ENCODE measurements around the gene OPTN. TPM values are rescaled to one million over a fixed set of nuclear protein-coding genes. Genes with fewer than 3 reads are reported as not detected.
A peak's percentile ranks its signal among the peaks of the same experiment; 100 is the strongest.

The OPTN gene
- total RNA-seq, 4 donors from 2014 or later = 295 to 592 (median 527) TPM

GRCh38 chr10:13113544-13113943 is 13.6 kb downstream of the OPTN start:
- no peak for TF ChIP-seq CTCF (IDR thresholded peaks at IDR 0.05 in 4 of 5, conservative IDR thresholded peaks at IDR 0.05 in 1 of 5)
- no peak for TF ChIP-seq POLR2A (IDR thresholded peaks at IDR 0.05)
- in situ Hi-C loops (cut with MboI; ENCODE audit: low sequenced_read_pairs in 4 of 4) (no loop called here), intact Hi-C loops (cut with DNase I; ENCODE audit: low total_unique reads) (no loop called here)
- Histone ChIP-seq H3K9me3 (no peaks in the 10 kb centered on the region), H3K4me3 (no peak overlapping the region), H3K4me1 (peaks cover 34 to 47% of the 10 kb centered on the region in 2 donors), H3K27ac (peak overlapping the region; percentile 64 to 98 (median 81)), H3K36me3 (peaks cover 0 to 67% of the 10 kb centered on the region in 2 donors), H3K27me3 (no peaks in the 10 kb centered on the region)
- no peak for ATAC-seq
- DNase-seq = no peak

- H3K36me3 ChIP-seq = peaks cover 0 to 63% of the 10 kb centered on the region in 2 donors
- peak overlapping the region in 2 of 4 donors; percentile 19 to 20 for H3K4me3 ChIP-seq
- peak overlapping the region; percentile 86 to 97 (median 92) for H3K27ac ChIP-seq
Observed at GRCh38 chr10:13115832-13116803, 16.2 kb downstream of the OPTN start.

GRCh38 chr10:13117841-13118783 is 18.1 kb downstream of the OPTN start:
- Histone ChIP-seq H3K27me3 (no peaks in the 10 kb centered on the region), H3K36me3 (peaks cover 0 to 54% of the 10 kb centered on the region in 2 donors), H3K27ac (peak overlapping the region; percentile 86 to 97 (median 92)), H3K4me3 (peak overlapping the region; percentile 1 to 45 (median 34)), H3K4me1 (peaks cover 55 to 70% of the 10 kb centered on the region in 2 donors), H3K9me3 (no peaks in the 10 kb centered on the region)
- in situ Hi-C loops (cut with MboI; ENCODE audit: low sequenced_read_pairs in 4 of 4) = no loop called here
- intact Hi-C loops (cut with DNase I; ENCODE audit: low total_unique reads) = loop anchor here (1.0 to 5.0 kb wide), 3 partner anchors 17 to 184 kb away; partner anchors contain the start of genes OPTN and PHYH
- TF ChIP-seq CTCF (IDR thresholded peaks at IDR 0.05 in 4 of 5, conservative IDR thresholded peaks at IDR 0.05 in 1 of 5) (no peak), POLR2A (IDR thresholded peaks at IDR 0.05) (peak in 1 of 2 donors; percentile 62)
- peak; percentile 54 to 75 for DNase-seq
- peak; percentile 73 to 86 for ATAC-seq

More at GRCh38 chr10:13115832-13116803, 16.2 kb downstream of the OPTN start:
- TF ChIP-seq POLR2A (IDR thresholded peaks at IDR 0.05) (peak in 1 of 2 donors; percentile 49), CTCF (IDR thresholded peaks at IDR 0.05 in 4 of 5, conservative IDR thresholded peaks at IDR 0.05 in 1 of 5) (no peak)
- Histone ChIP-seq H3K4me1 (peaks cover 48 to 58% of the 10 kb centered on the region in 2 donors), H3K27me3 (no peaks in the 10 kb centered on the region), H3K9me3 (no peaks in the 10 kb centered on the region)
- ATAC-seq (peak; percentile 63 to 67), DNase-seq (peak; percentile 57 to 73)
- intact Hi-C loops (cut with DNase I; ENCODE audit: low total_unique reads) (loop anchor here (5.0 kb wide), 1 partner anchor 186 kb away; the partner anchor contains the start of gene PHYH), in situ Hi-C loops (cut with MboI; ENCODE audit: low sequenced_read_pairs in 4 of 4) (no loop called here)

GRCh38 chr10:13118784-13119410 is 18.9 kb downstream of the OPTN start:
- intact Hi-C loops (cut with DNase I; ENCODE audit: low total_unique reads) (loop anchor here (1.0 to 5.0 kb wide), 3 partner anchors 18 to 183 kb away; partner anchors contain the start of genes OPTN and PHYH), in situ Hi-C loops (cut with MboI; ENCODE audit: low sequenced_read_pairs in 4 of 4) (no loop called here)
- Histone ChIP-seq H3K9me3 (no peaks in the 10 kb centered on the region), H3K4me3 (peak overlapping the region; percentile 1 to 45 (median 34)), H3K27me3 (no peaks in the 10 kb centered on the region), H3K36me3 (peaks cover 0 to 54% of the 10 kb centered on the region in 2 donors), H3K27ac (peak overlapping the region; percentile 86 to 97 (median 92)), H3K4me1 (peaks cover 55 to 67% of the 10 kb centered on the region in 2 donors)
- TF ChIP-seq CTCF (IDR thresholded peaks at IDR 0.05 in 4 of 5, conservative IDR thresholded peaks at IDR 0.05 in 1 of 5) = no peak
- TF ChIP-seq POLR2A (IDR thresholded peaks at IDR 0.05) = no peak
- peak; percentile 25 to 60 for ATAC-seq
- DNase-seq = peak in 1 of 2 donors; percentile 57

Data from gastrocnemius medialis (tissue), 4 donors.